ENCODE results near the gene ULK2. TPM values are rescaled to one million over a fixed set of nuclear protein-coding genes. Genes with fewer than 3 reads are reported as not detected.

The ULK2 gene
- 11.9 and 28.1 TPM in 2 replicates for total RNA-seq

DNA sequence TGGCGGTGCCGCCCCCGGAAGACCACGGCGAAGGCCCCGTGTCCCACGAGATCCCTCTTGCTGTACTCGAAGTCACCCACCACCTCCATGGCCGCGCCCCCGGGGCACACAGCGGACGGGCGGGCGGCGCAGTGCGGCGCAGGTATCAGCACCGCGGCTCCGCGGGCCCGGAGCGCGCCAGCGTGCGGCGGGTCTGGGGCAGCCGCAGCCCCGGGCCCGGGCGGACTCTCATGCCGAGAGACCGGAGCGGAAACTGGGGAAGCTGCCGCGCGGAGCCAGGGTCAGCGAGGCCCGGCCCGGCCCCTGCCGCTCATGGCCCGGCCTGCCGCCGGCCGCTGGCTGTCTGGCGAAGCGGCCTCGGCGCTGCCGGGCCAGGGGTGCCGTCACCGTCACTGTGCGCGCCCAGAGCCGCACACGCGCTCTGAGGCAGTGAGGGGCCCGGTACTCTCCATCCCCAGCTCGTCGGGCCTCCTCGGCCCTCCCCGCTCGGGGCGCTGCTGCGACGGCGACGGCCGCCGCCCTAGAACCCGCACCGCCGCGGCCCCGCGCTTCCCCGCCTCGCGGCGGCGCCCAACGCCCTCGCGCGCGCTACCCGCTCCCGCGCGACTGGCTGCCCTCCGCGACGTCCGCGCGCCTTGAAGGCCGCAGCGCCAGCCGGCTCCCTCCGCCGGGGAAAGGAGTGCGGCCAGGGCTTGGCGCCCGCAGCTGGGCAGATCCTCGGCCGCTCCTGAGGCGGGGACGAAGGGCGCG lies at the start of gene ULK2:
TSS of gene ULK2 (minus strand) at position 608 of the 750 bp plus-strand sequence. CDS start at position 89, 519 bp downstream.

GRCh38 chr17:19747829-19748806 lies 119.6 kb downstream of the ULK2 start, which contains the start of gene ALDH3A1:
Gene ALDH3A1 (minus strand): TSS chr17:19748298. CDS start chr17:19745129, 3,169 bp downstream.

Other genes with a start within 250 kb of the ULK2 start
- gene ALDH3A2, start 219.2 kb downstream of the ULK2 start, total RNA-seq, result 24.1 and 36.7 TPM in 2 replicates
- gene SLC47A2, start 151.4 kb downstream of the ULK2 start, total RNA-seq, result not detected in 2 replicates
- 0.33 TPM in 1 of 2 replicates, not detected in the other for gene ALDH3A1, start 119.6 kb downstream of the ULK2 start, total RNA-seq
- 10.6 and 15.1 TPM in 2 replicates for gene AKAP10, start 109.9 kb upstream of the ULK2 start, total RNA-seq
- 30.3 and 66.7 TPM in 2 replicates for gene SPECC1, start 141.4 kb upstream of the ULK2 start, total RNA-seq